Neural progenitor cell (in vitro differentiated cells): ENCODE data around the gene NEUROG1. TPM values are rescaled to one million over a fixed set of nuclear protein-coding genes. Genes with fewer than 3 reads are reported as not detected.

Experiments
- DNase-seq: peaks from one replicate; pipeline ENCODE4 v3.0.0-alpha.2; 2016; ENCODE audit warnings: low spot score
- H2AFZ ChIP-seq: fragments of 200-600 bp; sonication (generic); replicated peaks from 2 replicates; pipeline ENCODE4 v1.6.1; 2016; ENCODE audit warnings: antibody characterized with exemption
- H3F3A ChIP-seq: fragments of 200-600 bp; sonication (generic); 2 replicates; pipeline ENCODE4 v1.6.1; 2016; ENCODE audit warnings: antibody characterized with exemption, low read depth
- H3K27ac ChIP-seq: fragments of 200-600 bp; sonication (generic); 2 replicates; pipeline ENCODE4 v1.5.1; 2016; ENCODE audit warnings: mild to moderate bottlenecking
- H3K27me3 ChIP-seq: fragments of 200-600 bp; sonication (generic); 2 replicates; pipeline ENCODE4 v1.6.1; 2016; ENCODE audit warnings: mild to moderate bottlenecking, moderate library complexity
- H3K36me3 ChIP-seq: fragments of 200-600 bp; sonication (generic); 2 replicates; pipeline ENCODE4 v1.5.1; 2016
- H3K4me1 ChIP-seq: fragments of 200-600 bp; sonication (generic); 2 replicates; pipeline ENCODE4 v1.6.1; 2016; ENCODE audit warnings: mixed run types
- H3K4me2 ChIP-seq: fragments of 200-600 bp; sonication (generic); 2 replicates; pipeline ENCODE4 v1.6.1; 2016
- H3K4me3 ChIP-seq: fragments of 200-600 bp; sonication (generic); 2 replicates; pipeline ENCODE4 v1.5.1; 2016
- H3K79me2 ChIP-seq: fragments of 200-600 bp; sonication (generic); 2 replicates; pipeline ENCODE4 v1.6.1; 2016; ENCODE audit warnings: low read depth
- H3K9ac ChIP-seq: fragments of 200-600 bp; sonication (generic); 2 replicates; pipeline ENCODE4 v1.6.1; 2016
- H3K9me3 ChIP-seq: fragments of 200-600 bp; sonication (generic); 2 replicates; pipeline ENCODE4 v1.5.1; 2016; ENCODE audit warnings: low read depth
- H4K20me1 ChIP-seq: fragments of 200-600 bp; sonication (generic); 2 replicates; pipeline ENCODE4 v1.6.1; 2016; ENCODE audit warnings: low read depth
- H3K27ac Mint-ChIP-seq: 3 replicates; pipeline ENCODE4 v1.8.0; 2021; ENCODE audit warnings: mixed read lengths
- H3K27me3 Mint-ChIP-seq: 2 replicates; pipeline ENCODE4 v1.8.0; 2022; ENCODE audit warnings: low read depth, mild to moderate bottlenecking, inconsistent platforms, moderate library complexity, mixed read lengths; ENCODE audit not compliant: insufficient read depth
- H3K36me3 Mint-ChIP-seq: 3 replicates; pipeline ENCODE4 v1.8.0; 2021; ENCODE audit warnings: mixed read lengths
- H3K4me1 Mint-ChIP-seq: 3 replicates; pipeline ENCODE4 v1.8.0; 2021; ENCODE audit warnings: mixed read lengths
- H3K4me3 Mint-ChIP-seq: 3 replicates; pipeline ENCODE4 v1.8.0; 2021; ENCODE audit warnings: mild to moderate bottlenecking, moderate library complexity, mixed read lengths
- H3K9me3 Mint-ChIP-seq: 3 replicates; pipeline ENCODE4 v1.8.0; 2020; ENCODE audit warnings: mixed read lengths
- CTCF ChIP-seq: fragments of 200-600 bp; sonication (generic); IDR thresholded peaks from 2 replicates; pipeline ENCODE4 v1.5.1; 2017; ENCODE audit warnings: antibody characterized with exemption, mild to moderate bottlenecking
- EZH2 ChIP-seq: fragments of 200-600 bp; sonication (generic); IDR thresholded peaks from 2 replicates; pipeline ENCODE4 v1.6.1; 2017; ENCODE audit warnings: antibody characterized with exemption, mild to moderate bottlenecking, moderate library complexity
- EZH2phosphoT487 ChIP-seq: fragments of 200-600 bp; sonication (generic); IDR thresholded peaks from 2 replicates; pipeline ENCODE4 v1.6.1; 2017; ENCODE audit warnings: antibody characterized with exemption
- total RNA-seq: library from RNA; depleted of rRNA; stranded (reverse); fragments of >200 nt; gene quantifications from 2 replicates; pipeline ENCODE4 v1.2.3, GENCODE V29; 2015; ENCODE audit warnings: low replicate concordance

Gene NEUROG1
- total RNA-seq, 1 donor from 2014 or later: not detected

- Histone ChIP-seq H3K9me3 (no peaks in the 10 kb centered on the region), H3F3A (peaks cover 48% of the 10 kb centered on the region), H3K4me3 (peak overlapping the region; percentile 27), H3K4me2 (peak overlapping the region; percentile 72), H3K9ac (no peak overlapping the region), H3K4me1 (peaks cover 47% of the 10 kb centered on the region), H3K27ac (no peak overlapping the region), H3K79me2 (no peaks in the 10 kb centered on the region), H3K27me3 (peaks cover 100% of the 10 kb centered on the region), H3K36me3 (no peaks in the 10 kb centered on the region), H2AFZ (no peak overlapping the region), H4K20me1 (peaks cover 92% of the 10 kb centered on the region)
- no peak for TF ChIP-seq EZH2
- TF ChIP-seq EZH2phosphoT487: peak; percentile 55
- peaks cover 56% of the 10 kb centered on the region for H3K4me1 Mint-ChIP-seq
- DNase-seq: peak; percentile 78
- H3K36me3 Mint-ChIP-seq: peaks cover 2% of the 10 kb centered on the region
- H3K27me3 Mint-ChIP-seq: peaks cover 90% of the 10 kb centered on the region
- H3K4me3 Mint-ChIP-seq: peak overlapping the region; percentile 63
- peaks cover 11% of the 10 kb centered on the region for H3K9me3 Mint-ChIP-seq
- no peak overlapping the region for H3K27ac Mint-ChIP-seq
Observed at GRCh38 chr5:135543001-135543484, 7.3 kb upstream of the NEUROG1 start.

- Mint-ChIP-seq H3K4me3 (peak overlapping the region; percentile 20), H3K36me3 (peaks cover 2% of the 10 kb centered on the region), H3K27ac (no peak overlapping the region), H3K9me3 (peaks cover 15% of the 10 kb centered on the region), H3K4me1 (peaks cover 55% of the 10 kb centered on the region), H3K27me3 (peaks cover 92% of the 10 kb centered on the region)
- H3K9ac ChIP-seq: no peak overlapping the region
- H3K27me3 ChIP-seq: peaks cover 100% of the 10 kb centered on the region
- H3K36me3 ChIP-seq: no peaks in the 10 kb centered on the region
- H3K79me2 ChIP-seq: no peaks in the 10 kb centered on the region
- H2AFZ ChIP-seq: no peak overlapping the region
- peaks cover 90% of the 10 kb centered on the region for H4K20me1 ChIP-seq
- no peak overlapping the region for H3K4me2 ChIP-seq
- TF ChIP-seq CTCF (no peak), EZH2 (no peak), EZH2phosphoT487 (no peak)
- peaks cover 47% of the 10 kb centered on the region for H3K4me1 ChIP-seq
- no peaks in the 10 kb centered on the region for H3K9me3 ChIP-seq
- H3F3A ChIP-seq: peaks cover 48% of the 10 kb centered on the region
- DNase-seq: peak; percentile 31
- H3K27ac ChIP-seq: no peak overlapping the region
- no peak overlapping the region for H3K4me3 ChIP-seq
Observed at GRCh38 chr5:135541807-135542502, 6.2 kb upstream of the NEUROG1 start.

DNA sequence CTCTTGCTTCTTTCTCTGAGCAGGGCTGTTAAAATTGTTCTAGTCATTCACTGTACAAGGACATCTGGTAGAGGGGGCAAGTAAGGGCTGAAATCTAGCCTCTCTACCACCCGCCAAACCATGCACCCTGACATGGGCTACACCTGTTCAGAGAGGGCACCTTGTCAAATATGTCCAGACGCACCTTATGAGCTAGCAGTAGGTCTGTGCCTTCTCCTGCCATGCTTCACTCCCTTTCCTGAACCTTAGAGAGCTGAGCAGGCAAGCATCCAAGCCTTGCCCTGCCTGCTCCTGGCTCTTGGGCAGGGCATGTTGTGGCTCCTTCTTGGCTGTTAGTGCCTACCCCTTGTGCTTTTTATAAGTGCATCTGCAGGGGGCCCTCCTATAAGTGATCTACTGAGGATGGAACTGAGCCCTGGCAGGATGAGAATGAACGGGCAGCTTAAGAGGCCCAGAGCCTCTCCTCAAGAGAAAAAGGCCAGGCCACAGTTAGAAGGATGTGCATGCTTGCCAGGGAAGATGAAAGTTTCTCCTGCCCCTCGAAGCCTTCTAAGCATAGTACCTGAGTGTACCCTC is 3.8 kb upstream of the NEUROG1 start:
- Histone ChIP-seq H3K27me3 (peaks cover 100% of the 10 kb centered on the region), H3K4me2 (no peak overlapping the region), H3K79me2 (no peaks in the 10 kb centered on the region), H4K20me1 (peaks cover 87% of the 10 kb centered on the region), H3K9me3 (no peaks in the 10 kb centered on the region), H3K4me3 (no peak overlapping the region), H3K9ac (no peak overlapping the region), H3K36me3 (no peaks in the 10 kb centered on the region), H3F3A (peaks cover 43% of the 10 kb centered on the region), H2AFZ (no peak overlapping the region), H3K27ac (no peak overlapping the region), H3K4me1 (peaks cover 32% of the 10 kb centered on the region)
- H3K27ac Mint-ChIP-seq: no peak overlapping the region
- TF ChIP-seq EZH2phosphoT487 (no peak), CTCF (no peak), EZH2 (no peak)
- DNase-seq: no peak
- peaks cover 2% of the 10 kb centered on the region for H3K36me3 Mint-ChIP-seq
- H3K4me1 Mint-ChIP-seq: peaks cover 44% of the 10 kb centered on the region
- H3K27me3 Mint-ChIP-seq: peaks cover 85% of the 10 kb centered on the region
- H3K9me3 Mint-ChIP-seq: peaks cover 20% of the 10 kb centered on the region
- no peak overlapping the region for H3K4me3 Mint-ChIP-seq

GRCh38 chr5:135538261-135538660 is 2.5 kb upstream of the NEUROG1 start:
- peaks cover 87% of the 10 kb centered on the region for H4K20me1 ChIP-seq
- peaks cover 100% of the 10 kb centered on the region for H3K27me3 ChIP-seq
- no peak overlapping the region for H3K4me2 ChIP-seq
- H3K4me1 Mint-ChIP-seq: peaks cover 50% of the 10 kb centered on the region
- no peaks in the 10 kb centered on the region for H3K36me3 ChIP-seq
- peaks cover 87% of the 10 kb centered on the region for H3K27me3 Mint-ChIP-seq
- H3K9me3 ChIP-seq: no peaks in the 10 kb centered on the region
- peaks cover 42% of the 10 kb centered on the region for H3F3A ChIP-seq
- H3K9ac ChIP-seq: no peak overlapping the region
- peaks cover 2% of the 10 kb centered on the region for H3K36me3 Mint-ChIP-seq
- no peak for TF ChIP-seq EZH2phosphoT487
- TF ChIP-seq EZH2: no peak
- no peak for TF ChIP-seq CTCF
- H3K4me1 ChIP-seq: peaks cover 30% of the 10 kb centered on the region
- no peak for DNase-seq
- no peaks in the 10 kb centered on the region for H3K79me2 ChIP-seq
- no peak overlapping the region for H3K27ac Mint-ChIP-seq
- H3K4me3 ChIP-seq: no peak overlapping the region
- peak overlapping the region; percentile 21 for H3K4me3 Mint-ChIP-seq
- no peak overlapping the region for H2AFZ ChIP-seq
- peaks cover 20% of the 10 kb centered on the region for H3K9me3 Mint-ChIP-seq
- no peak overlapping the region for H3K27ac ChIP-seq
